Activated T-helper 1 cell treated with anti-CD3 and anti-CD28 coated beads, Interleukin-2, amount 50 U/mL, for 16 hours (primary cell): ENCODE results near the gene NOSTRIN.
"Not testable (repeated sequence)": the region's sequence is repeated elsewhere in the genome, so short reads cannot be mapped to it uniquely, and the experiment has no call there.

Source experiments
- DNase-seq, 2 donors: peaks; one replicate each; pipeline ENCODE4 v3.0.0-alpha.2; 2020; ENCODE audit warnings: low read depth in 1 of 2, low spot score in 1 of 2

Gene NOSTRIN, protein sequence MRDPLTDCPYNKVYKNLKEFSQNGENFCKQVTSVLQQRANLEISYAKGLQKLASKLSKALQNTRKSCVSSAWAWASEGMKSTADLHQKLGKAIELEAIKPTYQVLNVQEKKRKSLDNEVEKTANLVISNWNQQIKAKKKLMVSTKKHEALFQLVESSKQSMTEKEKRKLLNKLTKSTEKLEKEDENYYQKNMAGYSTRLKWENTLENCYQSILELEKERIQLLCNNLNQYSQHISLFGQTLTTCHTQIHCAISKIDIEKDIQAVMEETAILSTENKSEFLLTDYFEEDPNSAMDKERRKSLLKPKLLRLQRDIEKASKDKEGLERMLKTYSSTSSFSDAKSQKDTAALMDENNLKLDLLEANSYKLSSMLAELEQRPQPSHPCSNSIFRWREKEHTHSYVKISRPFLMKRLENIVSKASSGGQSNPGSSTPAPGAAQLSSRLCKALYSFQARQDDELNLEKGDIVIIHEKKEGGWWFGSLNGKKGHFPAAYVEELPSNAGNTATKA

GRCh38 chr2:168801961-168802858 lies at the start of gene NOSTRIN:
Gene NOSTRIN, plus strand, starts transcription at chr2:168802637. Its CDS starts 10 bp downstream, at chr2:168802647.
- DNase-seq, result no peak

DNA sequence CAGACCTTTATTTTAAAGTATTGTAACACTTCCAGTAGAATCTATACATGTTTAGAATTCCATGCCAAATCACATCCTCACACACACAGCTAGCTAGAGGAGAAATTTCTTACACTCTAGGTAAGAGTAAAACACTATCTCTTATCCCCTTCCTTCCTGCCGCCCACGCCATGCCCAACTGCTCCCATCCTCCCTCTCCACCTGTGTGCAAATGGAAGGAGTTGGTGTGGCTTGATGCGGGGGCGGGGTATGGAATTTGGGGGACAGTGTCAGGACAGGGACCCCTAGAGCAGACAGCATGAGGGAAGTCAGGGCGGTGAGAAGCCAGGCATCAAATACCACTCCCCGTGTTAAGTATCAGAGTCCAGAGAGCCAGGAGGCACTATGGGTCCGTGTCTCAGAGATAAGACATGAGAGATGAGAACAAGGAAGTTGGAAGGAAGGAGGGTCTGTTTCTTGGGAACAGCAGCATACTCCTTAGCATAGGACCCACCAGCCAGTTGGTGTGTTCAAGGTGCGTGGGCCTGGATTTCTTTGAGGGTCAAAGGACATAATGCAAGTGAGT lies 48.6 kb upstream of the NOSTRIN start:
- DNase-seq, result no peak

DNA sequence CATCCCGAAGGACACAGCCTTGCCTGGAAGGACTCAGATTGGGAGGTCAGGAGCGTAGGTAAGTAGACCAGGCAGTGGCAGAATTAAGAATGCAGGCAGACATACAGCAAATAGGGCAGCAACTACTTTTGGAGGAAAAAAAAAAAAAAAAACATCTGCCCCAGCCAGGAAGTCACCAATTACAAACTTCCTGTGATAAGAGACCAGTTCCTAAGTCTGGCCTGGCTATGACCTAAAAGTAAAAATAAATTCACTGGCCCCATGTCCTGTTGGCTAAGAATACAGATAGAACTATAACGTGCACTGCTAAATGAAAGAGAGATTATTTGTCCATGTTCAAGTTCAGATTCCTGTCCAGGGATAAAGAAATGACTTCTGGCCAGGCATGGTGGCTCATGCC lies 45.2 kb upstream of the NOSTRIN start:
- no peak for DNase-seq

DNA sequence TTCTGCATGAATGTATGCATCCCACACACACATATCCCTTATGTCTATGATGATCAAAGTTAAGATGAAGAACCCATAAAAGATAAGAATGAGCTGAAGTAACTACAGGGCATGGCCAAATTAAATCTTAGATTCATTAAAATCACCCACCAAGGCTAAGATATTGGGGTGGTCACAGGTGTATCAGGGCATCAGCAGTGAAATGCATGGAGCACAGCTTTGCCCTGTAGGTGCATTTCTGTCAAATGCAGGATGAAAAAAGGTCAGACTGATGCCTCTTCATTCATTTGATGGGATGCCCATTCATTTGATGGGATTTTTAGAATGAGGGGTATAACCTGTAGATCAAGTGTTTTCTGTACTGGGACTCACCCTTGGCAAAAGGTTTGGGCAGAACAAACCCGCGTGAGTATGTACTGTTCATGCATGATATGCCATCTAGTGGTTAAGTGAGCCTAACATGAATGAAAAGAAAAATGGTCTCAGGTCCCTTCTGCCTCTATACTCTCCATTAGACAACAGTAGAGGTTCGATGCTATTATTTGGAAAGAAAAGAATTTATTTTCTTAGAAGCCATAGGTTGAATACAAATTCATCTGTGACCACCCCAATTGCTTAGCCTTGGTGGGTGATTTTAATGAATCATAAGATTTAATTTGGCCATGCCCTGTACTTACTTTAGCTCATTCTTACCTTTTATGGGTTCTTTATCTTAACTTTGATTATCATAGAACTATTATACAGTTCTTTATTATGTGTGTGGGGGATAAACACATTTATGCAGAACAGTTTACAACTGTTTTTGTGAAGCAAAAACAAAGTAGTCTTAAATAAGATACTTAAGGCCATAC lies 43.2 kb upstream of the NOSTRIN start:
- no peak for DNase-seq

DNA sequence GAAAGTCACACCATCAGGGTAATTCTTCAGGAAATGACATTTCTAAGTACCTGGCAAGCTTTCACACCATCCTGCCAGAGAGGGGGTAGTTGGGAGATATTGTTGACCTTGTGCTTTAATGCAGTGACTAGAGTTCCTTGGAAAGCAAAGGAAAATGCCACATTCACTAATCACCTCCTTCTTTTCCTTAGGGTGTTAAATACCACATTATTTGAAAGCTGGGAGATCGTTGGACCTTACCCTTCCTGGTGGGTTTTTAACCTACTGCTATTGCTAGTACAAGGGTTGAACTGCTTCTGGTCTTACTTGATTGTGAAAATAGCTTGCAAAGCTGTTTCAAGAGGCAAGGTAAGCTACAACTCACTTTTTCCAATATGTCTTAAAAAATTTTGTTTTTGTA lies 37.0 kb upstream of the NOSTRIN start:
- no peak for DNase-seq

DNA sequence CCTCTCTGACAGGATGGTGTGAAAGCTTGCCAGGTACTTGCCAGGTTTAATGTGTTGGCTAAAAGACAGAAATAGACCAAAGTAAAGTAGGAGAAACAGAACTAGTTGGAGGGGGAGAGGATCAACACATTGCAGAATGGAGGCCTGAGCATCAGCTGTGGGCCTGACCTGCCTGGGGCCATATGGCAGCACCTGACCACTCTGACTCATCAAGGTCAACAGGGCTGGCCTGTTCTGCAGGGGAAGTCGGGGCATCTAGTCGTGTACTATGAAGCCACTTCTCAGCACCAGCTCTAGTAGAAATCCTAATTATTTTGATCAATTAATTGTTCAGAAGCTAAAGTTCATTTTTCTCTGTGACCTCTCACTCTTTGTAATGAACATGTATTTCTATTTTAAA lies 35.8 kb upstream of the NOSTRIN start:
- DNase-seq, result no peak

- no peak for DNase-seq
These were observed 35.2 kb upstream of the NOSTRIN start for GRCh38 chr2:168767258-168767657.

DNA sequence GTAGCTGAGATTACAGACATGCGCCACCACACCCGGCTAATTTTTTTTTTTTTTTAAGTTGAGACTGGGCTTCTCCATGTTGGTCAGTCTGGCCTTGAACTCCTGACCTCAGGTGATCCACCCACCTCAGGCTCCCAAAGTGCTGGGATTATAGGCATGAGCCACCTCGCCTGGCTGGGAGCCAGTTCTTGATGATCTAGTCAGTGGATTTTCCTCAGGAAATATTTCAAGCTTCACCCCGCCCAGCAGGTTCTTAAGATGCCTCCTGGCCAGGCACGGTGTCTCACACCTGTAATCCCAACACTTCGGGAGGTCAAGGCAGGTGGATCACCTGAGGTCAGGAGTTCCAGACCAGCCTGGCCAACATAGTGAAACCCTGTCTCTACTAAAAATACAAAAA lies 34.1 kb upstream of the NOSTRIN start:
- not testable (repeated sequence) for DNase-seq

DNA sequence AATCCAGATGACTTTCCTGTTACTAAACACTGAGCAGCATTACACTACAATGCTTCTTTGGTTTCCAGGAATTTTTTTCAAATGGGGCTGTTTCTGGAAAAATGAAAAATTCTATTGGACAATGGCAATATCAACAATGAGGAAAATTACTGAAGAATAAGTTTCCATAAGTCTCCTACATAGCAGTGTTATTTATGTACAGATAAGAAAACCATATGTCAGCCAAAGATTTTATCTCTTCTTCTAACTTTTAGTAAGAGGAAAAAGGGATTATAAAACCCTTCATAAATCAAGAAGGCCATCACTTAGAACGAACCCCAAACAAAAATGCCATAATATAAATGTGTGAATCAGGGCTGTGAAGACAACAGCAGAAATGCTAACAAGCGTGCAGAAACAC lies 31.6 kb upstream of the NOSTRIN start:
- no peak for DNase-seq

GRCh38 chr2:168772704-168773103 lies 29.7 kb upstream of the NOSTRIN start:
- no peak for DNase-seq

DNA sequence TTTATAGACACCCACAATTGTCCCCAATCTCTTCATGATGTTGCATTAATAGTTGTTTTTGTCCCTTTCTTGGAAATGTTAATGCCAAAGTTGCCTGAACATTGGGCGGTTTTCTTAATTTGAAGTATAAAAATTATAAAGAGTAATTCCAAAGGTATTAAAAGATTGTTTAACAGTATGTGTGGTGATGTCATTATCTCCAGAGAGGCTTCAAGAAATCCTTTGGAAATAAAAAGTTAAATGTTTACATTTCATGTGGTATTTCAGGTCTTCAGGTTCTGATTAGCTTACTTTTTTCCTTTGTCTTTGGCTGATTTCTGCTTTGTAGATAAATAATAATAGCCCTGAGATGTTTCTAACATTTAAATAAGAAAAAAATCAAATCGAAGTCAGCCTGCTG lies 29.3 kb upstream of the NOSTRIN start:
- no peak for DNase-seq

DNA sequence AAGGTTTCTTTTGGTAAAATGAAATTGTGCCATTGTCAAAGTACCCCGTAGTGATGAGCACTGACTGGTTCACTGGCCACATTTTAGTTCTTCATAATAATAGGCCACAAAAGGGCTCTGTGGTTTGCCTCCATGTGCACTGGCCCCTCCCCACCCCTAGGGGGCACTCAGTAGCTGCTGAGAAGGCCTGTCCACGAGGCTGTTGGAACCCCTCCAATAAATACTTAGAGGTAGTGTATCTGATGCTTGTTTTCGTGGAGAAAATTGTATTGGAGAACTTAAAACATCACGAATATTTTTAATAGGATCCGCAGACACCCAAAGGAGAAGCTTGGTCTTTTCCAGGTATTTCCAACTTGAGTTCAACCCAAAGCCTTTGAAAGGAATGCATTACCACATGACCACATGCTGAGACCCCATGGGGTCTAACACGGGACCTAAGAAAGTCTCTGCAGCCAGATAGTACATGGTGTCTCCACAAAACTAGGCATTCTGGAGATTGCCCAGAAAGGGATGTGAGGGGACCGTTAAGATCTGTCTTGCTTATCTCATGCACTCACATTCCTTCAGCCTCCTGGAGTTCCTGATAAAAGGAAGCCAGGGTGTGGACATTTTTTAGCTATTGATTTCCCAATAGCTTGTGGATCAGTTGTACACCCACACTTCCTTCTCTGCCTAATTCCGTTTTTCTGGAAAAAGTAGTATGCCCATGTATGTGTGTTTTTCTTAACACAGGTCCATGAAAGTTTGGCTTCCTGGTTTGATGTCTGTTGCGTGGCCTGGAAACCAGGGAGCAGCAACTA lies 28.5 kb upstream of the NOSTRIN start:
- no peak for DNase-seq

DNA sequence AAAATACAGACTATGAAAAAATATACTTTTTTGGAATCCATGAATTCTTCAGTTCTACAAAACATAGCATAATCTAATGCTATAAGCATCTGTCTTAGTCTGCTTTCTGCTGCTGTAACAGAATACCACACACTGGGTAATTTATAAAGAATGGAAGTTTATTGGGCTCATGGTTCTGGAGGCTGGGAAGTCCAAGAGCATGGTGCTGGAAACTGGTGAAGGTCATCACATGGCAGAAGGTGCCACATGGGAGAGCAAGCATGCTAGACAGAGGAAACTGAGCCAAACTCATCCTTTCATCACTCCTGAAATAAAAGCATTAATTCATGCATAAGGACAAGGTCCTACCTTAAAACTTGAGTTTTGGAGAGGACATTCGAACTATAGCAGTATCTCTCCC lies 26.6 kb upstream of the NOSTRIN start:
- DNase-seq, result no peak

DNA sequence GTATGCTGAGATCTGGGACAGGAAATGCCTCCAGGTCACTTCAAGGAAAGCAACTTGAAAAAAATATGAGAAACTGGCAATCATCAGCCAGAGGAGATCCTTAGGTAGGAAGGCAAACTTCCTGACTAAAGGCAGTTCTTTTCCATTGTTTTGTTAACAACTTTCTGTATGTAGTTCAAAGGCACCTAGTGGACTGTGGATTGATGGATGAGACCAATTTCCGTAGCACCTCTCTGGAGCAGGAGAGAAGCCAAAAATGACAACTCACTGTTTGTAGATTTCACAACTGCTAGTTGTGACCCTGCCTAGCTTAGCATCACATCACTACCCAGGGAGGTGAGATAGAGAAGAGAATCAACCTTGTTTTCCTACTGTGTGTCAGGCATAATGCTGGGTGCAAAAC lies 21.8 kb upstream of the NOSTRIN start:
- no peak for DNase-seq

DNA sequence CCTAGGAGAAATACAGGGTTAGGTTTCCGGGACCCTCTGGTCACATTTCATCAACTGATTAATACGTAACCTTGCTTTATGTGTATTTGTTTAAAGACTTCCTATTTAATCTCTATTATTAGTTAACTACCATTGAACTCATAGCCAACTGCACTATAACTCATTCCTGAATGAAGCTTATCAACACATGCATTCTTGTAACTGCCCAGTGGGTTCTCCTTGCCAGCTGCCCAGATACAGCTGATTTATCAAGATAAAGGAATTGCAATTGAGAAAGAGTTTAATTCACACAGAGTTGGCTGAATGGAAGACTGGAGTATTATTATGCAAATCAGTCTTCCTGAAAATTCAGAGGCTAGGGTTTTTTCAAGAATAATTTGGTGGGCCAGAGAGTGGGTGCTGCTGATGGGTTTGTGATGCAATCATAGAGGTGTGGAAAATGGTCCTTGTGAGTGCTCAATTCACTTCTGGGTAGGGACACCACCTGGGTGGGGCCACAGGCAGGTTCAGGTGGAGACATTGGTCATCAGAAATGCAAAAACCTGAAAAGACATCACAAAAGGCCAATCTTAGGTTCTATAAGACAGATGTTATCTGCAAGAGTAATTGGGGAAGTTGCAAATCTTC lies 21.1 kb upstream of the NOSTRIN start:
- no peak for DNase-seq

GRCh38 chr2:168782271-168782670 lies 20.2 kb upstream of the NOSTRIN start:
- DNase-seq, result no peak

- DNase-seq, result no peak
These were observed 17.4 kb upstream of the NOSTRIN start for GRCh38 chr2:168784993-168785392.

GRCh38 chr2:168787098-168787781 lies 15.2 kb upstream of the NOSTRIN start:
- DNase-seq, result no peak
